GM10248 (cell line): ENCODE measurements around the gene FCHO2.

Source experiments
- CTCF ChIA-PET: fragments of 300-600 bp; sonication (Branson Sonifier 250); formaldehyde crosslinking; extraction: SDS; loops from one replicate; lab custom pipeline; 2021; ENCODE audit warnings: antibody characterized with exemption; lab: Yijun Ruan, JAX
- POLR2A ChIA-PET: fragments of 350-650 bp; sonication (Branson Sonifier 250); formaldehyde crosslinking; extraction: SDS; loops from one replicate; lab custom pipeline; 2020; ENCODE audit warnings: antibody characterized with exemption; lab: Yijun Ruan, JAX
- DNase-seq: peaks from one replicate; pipeline ENCODE4 v3.0.0; 2012; ENCODE audit errors: extremely low spot score
- TF ChIP-seq, protein P1 (sequence below): IDR thresholded peaks from 2 replicates; pipeline ENCODE4 v1.5.1; 2012; ENCODE audit warnings: mild to moderate bottlenecking, low read depth; ENCODE audit errors: extremely low read depth, missing control alignments, control extremely low read depth

The FCHO2 gene

DNA sequence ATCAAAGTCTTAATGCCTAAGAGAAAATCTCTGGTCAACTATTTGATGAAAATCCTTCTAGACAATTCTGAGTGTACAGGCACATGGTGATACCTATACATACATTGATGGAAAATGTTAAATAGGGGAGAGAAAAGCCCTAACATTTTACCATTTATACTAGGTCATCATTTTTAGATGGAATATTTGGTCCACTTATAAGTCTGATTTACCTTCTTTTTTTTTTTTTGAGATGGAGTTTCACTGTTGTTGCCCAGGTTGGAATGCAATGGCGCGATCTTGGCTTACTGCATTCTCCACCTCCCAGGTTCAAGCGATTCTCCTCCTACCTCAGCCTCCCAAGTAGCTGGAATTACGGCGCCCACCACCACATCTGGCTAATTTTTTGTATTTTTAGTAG, 81.7 kb downstream of the FCHO2 start:
- DNase-seq = no peak
- ChIA-PET POLR2A (no interaction called here), CTCF (no interaction called here)
- TF ChIP-seq, protein P1, sequence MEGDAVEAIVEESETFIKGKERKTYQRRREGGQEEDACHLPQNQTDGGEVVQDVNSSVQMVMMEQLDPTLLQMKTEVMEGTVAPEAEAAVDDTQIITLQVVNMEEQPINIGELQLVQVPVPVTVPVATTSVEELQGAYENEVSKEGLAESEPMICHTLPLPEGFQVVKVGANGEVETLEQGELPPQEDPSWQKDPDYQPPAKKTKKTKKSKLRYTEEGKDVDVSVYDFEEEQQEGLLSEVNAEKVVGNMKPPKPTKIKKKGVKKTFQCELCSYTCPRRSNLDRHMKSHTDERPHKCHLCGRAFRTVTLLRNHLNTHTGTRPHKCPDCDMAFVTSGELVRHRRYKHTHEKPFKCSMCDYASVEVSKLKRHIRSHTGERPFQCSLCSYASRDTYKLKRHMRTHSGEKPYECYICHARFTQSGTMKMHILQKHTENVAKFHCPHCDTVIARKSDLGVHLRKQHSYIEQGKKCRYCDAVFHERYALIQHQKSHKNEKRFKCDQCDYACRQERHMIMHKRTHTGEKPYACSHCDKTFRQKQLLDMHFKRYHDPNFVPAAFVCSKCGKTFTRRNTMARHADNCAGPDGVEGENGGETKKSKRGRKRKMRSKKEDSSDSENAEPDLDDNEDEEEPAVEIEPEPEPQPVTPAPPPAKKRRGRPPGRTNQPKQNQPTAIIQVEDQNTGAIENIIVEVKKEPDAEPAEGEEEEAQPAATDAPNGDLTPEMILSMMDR = no peak

DNA sequence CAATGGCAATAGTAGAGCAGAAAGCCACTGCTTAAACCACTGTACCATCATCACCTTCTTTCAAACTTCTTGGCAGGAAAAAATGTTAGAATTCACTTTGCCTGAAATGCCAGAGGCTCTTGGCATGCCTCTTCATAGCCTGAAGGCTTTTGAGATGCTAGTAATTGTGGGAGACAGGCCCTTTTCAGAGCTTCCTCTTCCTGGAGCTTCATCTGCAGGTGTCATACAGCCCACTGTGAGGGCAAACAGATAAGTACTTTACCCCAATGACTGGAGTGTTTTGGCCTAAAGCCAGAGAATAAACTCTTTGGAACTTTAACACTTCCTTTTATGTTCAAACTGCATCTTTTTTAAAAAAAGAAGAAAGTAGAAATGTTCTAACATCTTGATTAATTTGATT, 83.2 kb downstream of the FCHO2 start:
- DNase-seq = no peak
- ChIA-PET CTCF (no interaction called here), POLR2A (no interaction called here)
- TF ChIP-seq, protein P1 = no peak

DNA sequence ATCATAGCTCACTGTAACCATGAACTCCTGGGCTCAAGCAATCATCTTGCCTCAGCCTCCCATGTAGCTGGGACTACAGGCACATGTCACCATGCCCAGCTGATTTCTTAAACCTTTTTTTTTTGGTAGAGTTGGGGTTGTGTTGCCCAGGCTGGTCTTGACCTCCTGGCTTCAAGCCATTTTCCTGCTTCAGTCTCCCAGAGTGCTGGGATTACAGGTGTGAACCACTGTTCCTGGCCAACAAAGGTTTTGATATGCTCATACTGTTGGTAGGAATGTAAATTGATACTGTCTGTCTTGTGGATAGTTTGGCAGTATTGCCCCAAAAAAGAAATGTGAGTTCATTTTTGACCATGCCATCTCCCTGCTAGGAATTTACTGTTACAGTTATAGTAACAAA, 87.2 kb downstream of the FCHO2 start:
- TF ChIP-seq, protein P1 = no peak

GRCh38 chr5:73044546-73044945, 88.7 kb downstream of the FCHO2 start:
- TF ChIP-seq, protein P1 = no peak
- CTCF ChIA-PET = no interaction called here
- POLR2A ChIA-PET = no interaction called here
- DNase-seq = no peak

More for the DNA sequence above, 87.2 kb downstream of the FCHO2 start:
- DNase-seq = no peak
- ChIA-PET POLR2A (no interaction called here), CTCF (no interaction called here)

DNA sequence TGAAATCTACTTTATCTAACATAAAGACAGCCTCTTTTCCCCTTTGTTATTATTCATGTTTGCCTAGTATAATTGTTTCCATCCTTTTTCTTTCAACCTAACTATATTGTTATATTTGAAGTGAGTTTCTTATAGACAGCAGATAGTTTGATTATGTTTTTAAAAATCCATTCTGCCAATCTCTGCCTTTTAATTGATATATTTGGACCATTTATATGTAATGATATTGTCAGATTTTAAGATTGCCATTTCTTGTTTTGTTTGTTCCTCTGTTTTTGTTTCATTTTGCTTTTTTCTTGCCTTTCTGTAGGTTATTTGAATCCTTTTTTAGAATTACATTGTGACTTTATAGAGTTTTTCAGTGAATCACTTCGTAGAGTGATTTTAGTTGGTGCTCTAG, 89.8 kb downstream of the FCHO2 start:
- ChIA-PET POLR2A (no interaction called here), CTCF (no interaction called here)
- DNase-seq = no peak
- TF ChIP-seq, protein P1 = no peak

DNA sequence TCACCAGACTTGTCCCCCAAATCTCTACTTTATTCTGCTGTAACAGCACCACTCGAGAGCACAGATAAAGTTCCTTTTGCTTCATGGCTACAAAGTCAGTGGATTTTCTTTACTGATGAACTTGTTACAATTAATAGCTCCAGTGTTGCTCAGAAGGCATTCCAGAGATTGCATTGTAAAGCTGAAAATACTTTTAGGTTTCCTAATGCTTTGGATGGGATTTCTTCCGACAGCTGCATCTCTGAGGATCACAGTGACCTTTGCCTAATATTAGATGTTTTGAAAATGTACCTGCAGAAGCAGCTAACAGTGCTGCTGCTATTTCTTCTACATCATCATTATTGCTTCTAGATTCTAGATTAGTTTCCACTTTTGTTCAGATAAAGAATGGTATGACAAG, 105.8 kb downstream of the FCHO2 start:
- TF ChIP-seq, protein P1 = no peak
- CTCF ChIA-PET = no interaction called here
- POLR2A ChIA-PET = no interaction called here
- DNase-seq = no peak

GRCh38 chr5:73066466-73066865, 110.6 kb downstream of the FCHO2 start:
- ChIA-PET CTCF (no interaction called here), POLR2A (no interaction called here)
- no peak for DNase-seq
- TF ChIP-seq, protein P1 = no peak
